ENCODE results near the gene MYO18B. TPM values are rescaled to one million over a fixed set of nuclear protein-coding genes. Genes with fewer than 3 reads are reported as not detected.

Gene MYO18B
- total RNA-seq, 6 experiments from 2014 or later = 0.04 to 0.56 (median 0.07) TPM; not detected in 1

DNA sequence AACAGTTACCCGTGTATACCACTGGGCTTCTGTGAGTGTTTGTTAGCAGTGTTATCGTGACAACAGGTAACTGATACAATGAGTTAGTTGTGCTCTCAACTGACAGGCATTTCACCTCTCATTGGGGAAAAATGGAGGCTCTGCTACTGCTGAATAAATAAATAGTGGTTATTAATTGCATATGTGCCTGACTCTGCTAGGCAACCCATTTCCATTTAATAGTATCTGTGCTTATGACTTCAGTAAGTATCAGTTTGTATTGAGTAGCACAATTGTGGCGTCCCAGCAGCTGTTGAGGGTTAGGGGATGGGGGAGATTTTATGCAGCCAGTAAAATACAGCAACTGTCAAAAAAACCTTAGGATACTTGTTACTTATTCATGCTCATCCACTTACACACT, 303.9 kb downstream of the MYO18B start:
- no peaks in the 10 kb centered on the region for H3K36me3 ChIP-seq
- H3K4me3 ChIP-seq = no peak overlapping the region
- ATAC-seq (no peak), DNase-seq (no peak)
- intact Hi-C loops (cut with DNase I) = no loop called here
- TF ChIP-seq CTCF (IDR thresholded peaks at IDR 0.05) = no peak
- TF ChIP-seq POLR2A (IDR thresholded peaks at IDR 0.05) = no peak
- no peaks in the 10 kb centered on the region for H3K9me3 ChIP-seq
- no peaks in the 10 kb centered on the region for H3K27me3 ChIP-seq
- 71% methylated on average over 1 of the region's 3 CpGs for WGBS (ENCODE audit: insufficient coverage, low coverage, low lambda C conversion rate, missing lambda C conversion rate)
- no peak overlapping the region for H3K27ac ChIP-seq
- H3K4me1 ChIP-seq = no peaks in the 10 kb centered on the region

DNA sequence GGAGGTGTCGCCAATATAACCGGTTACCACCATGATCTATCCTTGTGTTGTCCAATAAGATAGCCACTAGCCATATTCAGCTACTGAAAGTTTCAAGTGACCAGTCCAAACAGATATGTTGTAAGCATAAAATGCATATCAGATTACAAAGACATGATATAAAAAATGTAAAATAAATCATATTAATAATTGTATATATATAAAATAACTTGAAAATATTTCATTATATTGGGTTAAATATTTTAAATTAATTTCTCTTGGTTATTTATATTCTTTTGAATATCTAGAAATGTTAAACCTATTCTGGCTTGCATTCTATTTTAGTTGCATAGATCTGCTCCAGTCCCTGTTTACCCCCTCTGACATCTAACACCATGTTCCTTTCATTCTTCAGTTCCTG, 305.5 kb downstream of the MYO18B start:
- TF ChIP-seq POLR2A (IDR thresholded peaks at IDR 0.05) (no peak), CTCF (IDR thresholded peaks at IDR 0.05) (no peak)
- 62% methylated on average over 2 of the region's 2 CpGs for WGBS (ENCODE audit: insufficient coverage, low coverage, low lambda C conversion rate, missing lambda C conversion rate)
- no peaks in the 10 kb centered on the region for H3K27me3 ChIP-seq
- no peak for DNase-seq
- no peaks in the 10 kb centered on the region for H3K4me1 ChIP-seq
- intact Hi-C loops (cut with DNase I) = no loop called here
- ATAC-seq = no peak
- H3K36me3 ChIP-seq = no peaks in the 10 kb centered on the region
- no peaks in the 10 kb centered on the region for H3K9me3 ChIP-seq
- H3K27ac ChIP-seq = no peak overlapping the region
- no peak overlapping the region for H3K4me3 ChIP-seq

DNA sequence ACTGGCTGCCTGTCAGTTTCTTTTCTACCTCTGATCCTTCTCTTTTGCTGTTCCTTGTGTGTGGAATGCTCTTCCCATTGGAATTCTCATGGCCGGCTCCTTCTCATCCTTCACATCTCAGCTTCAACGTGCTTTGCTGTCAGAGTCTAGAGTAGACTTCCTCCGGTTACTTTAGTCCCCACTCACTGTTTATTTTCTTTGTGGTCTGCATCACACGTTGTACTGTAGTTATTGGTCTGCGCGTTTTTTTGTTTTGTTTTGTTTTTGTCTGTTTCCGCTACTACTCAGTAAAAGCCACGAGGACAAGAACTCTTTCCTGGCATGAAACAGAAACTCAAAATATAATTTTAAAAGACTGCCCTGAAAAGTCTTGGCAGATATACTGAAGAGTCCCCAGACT, 305.9 kb downstream of the MYO18B start:
- Histone ChIP-seq H3K9me3 (no peaks in the 10 kb centered on the region), H3K27me3 (no peaks in the 10 kb centered on the region), H3K27ac (no peak overlapping the region), H3K4me1 (no peaks in the 10 kb centered on the region), H3K4me3 (no peak overlapping the region), H3K36me3 (no peaks in the 10 kb centered on the region)
- ATAC-seq (no peak), DNase-seq (no peak)
- 42% methylated on average over 8 of the region's 8 CpGs for WGBS (ENCODE audit: insufficient coverage, low coverage, low lambda C conversion rate, missing lambda C conversion rate)
- TF ChIP-seq CTCF (IDR thresholded peaks at IDR 0.05) (no peak), POLR2A (IDR thresholded peaks at IDR 0.05) (no peak)
- intact Hi-C loops (cut with DNase I) = no loop called here

DNA sequence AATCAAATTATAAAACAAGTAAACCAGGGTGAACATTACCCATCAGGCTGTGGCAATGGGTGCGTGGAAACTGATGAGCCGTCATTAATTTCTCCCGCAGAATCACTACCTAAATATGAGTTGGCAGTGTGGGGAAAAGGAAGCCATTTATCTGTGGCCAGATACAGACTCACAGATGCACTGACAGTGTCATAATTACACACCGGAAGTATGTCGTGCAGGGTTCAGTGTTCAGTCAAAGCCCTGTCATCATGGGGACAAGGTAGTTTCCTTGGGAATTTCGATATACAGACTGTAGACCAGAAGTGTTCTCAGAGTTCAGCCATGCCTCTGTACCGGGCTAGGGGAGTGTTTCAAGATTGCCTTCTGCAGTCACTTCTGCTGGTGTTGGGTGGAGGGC, 308.1 kb downstream of the MYO18B start:
- 57% methylated on average over 7 of the region's 7 CpGs for WGBS (ENCODE audit: insufficient coverage, low coverage, low lambda C conversion rate, missing lambda C conversion rate)
- no peak for ATAC-seq
- TF ChIP-seq CTCF (IDR thresholded peaks at IDR 0.05) (no peak), POLR2A (IDR thresholded peaks at IDR 0.05) (no peak)

GRCh38 chr22:26053737-26054316, 311.8 kb downstream of the MYO18B start:
- intact Hi-C loops (cut with DNase I) = no loop called here
- TF ChIP-seq CTCF (IDR thresholded peaks at IDR 0.05) (no peak), POLR2A (IDR thresholded peaks at IDR 0.05) (no peak)
- Histone ChIP-seq H3K27me3 (no peaks in the 10 kb centered on the region), H3K4me3 (no peak overlapping the region), H3K36me3 (no peaks in the 10 kb centered on the region), H3K4me1 (no peaks in the 10 kb centered on the region), H3K9me3 (no peaks in the 10 kb centered on the region), H3K27ac (no peak overlapping the region)
- no peak for DNase-seq
- ATAC-seq = no peak
- WGBS (ENCODE audit: insufficient coverage, low coverage, low lambda C conversion rate, missing lambda C conversion rate) = 32% methylated on average over 4 of the region's 4 CpGs

More for the DNA sequence above, 308.1 kb downstream of the MYO18B start:
- Histone ChIP-seq H3K36me3 (no peaks in the 10 kb centered on the region), H3K27me3 (no peaks in the 10 kb centered on the region), H3K4me3 (no peak overlapping the region), H3K4me1 (no peaks in the 10 kb centered on the region), H3K9me3 (no peaks in the 10 kb centered on the region), H3K27ac (no peak overlapping the region)
- intact Hi-C loops (cut with DNase I) = no loop called here
- DNase-seq = no peak

All from right lobe of liver (tissue), 6 donors.